HG03469 (cell line): ENCODE measurements around the gene SLC2A1.

Experiments used
- ATAC-seq: cut with Tn5 transposase; IDR thresholded peaks from one replicate; pipeline ENCODE4 v1.9.1; 2021; ENCODE audit warnings: mild to moderate bottlenecking, moderate library complexity, moderate number of reproducible peaks; ENCODE audit not compliant: unreplicated experiment

SLC2A1 gene

DNA sequence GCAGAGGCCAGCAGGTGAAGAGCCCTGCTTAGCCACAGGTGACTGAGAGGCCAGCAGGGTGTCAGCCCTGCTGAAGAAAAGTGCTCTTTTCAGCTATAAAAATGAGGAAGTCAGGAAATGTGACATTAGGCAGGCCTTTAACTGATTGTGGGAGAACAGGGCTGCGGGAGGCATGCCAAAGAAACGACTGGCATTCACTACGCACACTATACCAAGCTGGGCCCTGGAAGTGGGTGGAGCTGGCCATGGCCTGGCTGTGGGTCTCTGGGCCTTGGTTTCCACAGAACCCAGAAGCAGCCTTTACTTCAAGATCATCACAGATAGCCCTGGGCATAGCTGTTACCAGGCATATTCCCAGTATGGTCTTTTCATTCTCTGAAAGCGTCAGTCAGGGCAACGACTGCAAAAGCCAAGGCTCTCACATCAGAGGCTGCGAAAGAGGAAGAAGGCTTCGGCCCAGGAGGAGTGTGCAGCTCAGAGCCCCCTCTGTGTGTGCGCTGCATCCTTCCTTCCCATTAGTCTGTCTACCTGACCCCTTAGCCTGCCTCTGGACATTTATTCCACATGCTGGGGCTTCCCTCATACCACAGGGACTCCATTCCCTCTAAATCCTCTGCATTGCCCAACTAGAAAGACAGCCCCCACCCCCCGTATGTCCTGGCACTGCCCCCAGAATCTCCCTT lies 14.3 kb downstream of the SLC2A1 start:
- ATAC-seq = no peak

DNA sequence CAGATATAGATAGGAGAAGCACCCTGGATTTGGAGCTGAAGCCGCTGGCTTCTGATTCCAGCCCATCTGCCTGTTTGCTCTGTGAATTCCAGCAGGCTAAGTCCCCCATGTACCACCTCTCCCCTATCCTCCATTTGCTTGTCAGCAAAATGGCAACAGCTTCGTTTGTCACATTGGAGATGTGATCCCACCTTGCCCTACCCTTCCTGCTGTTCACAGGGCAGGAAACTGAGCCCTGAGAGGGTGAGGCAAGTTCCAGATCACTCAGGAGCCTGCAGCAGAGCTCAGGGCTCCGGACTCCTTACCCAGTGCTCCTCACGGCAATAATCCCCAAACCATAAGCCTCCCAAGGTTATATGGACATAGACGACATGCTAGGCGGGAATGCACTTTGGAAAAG lies 14.9 kb downstream of the SLC2A1 start:
- ATAC-seq = no peak

DNA sequence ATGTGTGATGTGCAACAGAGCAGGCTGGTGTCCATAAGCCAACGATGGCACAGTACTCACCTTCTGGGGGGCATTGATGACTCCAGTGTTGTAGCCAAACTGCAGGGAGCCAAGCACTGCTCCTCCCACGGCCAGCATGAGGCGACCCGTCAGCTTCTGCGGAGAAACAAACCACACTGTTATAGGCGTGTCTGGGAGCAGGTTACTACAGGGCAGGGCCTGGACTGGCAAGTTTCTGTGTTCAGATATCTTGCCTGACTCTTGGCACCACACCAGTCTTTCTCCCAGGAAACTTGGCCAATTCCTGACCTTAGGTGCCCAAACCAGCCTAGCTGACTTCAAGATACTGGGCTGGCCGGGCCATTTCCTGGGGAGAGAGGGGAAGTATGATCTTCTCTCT lies 15.5 kb downstream of the SLC2A1 start:
- no peak for ATAC-seq

DNA sequence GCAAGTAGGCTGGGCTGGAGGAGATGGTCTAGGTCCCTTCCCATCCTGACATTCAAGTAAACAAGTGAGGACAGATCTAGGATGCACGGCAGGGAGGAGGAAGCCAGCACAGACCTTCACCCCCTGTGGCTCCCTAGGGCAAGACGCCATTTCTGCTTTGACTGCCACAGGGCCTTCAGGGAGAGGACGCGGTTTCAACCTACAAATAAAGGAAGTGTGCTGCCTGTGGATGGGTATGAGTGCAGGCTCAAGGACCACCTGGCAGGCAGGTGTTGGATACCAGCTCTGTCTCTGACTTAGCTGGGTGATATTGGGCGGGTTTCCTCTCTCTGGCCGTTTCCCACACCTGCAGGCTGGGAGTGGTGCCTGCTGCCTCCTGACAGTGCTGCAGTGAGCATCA lies 16.2 kb downstream of the SLC2A1 start:
- ATAC-seq = no peak

DNA sequence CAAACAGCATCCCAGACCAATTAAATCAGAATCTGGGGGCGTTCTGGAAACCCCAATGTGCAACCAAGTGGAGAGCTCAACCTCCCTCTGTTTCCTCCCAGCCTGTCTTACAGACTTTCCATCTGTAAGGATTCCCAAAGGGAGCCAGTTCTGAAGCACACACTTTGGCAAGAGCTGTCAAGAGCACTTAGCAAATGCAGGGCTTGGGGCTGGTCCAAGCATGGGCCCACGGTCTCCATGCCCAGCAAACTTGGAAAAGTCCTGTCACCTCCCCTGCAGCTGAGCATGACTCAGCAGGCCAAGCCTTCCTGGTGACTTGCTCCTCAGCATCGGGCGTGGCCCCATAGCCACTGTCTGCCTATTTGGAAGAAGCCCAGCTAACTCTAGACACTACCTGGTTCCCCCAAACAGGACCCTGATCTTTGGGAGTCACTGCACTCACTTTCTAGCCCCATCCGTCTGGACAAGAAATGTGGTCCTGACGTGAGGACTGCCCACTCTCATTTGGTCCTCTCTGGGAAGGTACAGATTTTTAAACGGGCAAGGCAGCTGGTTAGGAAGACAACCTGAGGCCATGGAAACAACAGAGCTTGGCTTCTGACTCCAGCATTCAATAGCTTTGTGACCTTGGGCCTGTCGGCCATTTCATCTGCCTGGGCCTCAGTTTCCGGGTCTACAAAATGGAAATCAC lies 16.9 kb downstream of the SLC2A1 start:
- ATAC-seq = no peak

DNA sequence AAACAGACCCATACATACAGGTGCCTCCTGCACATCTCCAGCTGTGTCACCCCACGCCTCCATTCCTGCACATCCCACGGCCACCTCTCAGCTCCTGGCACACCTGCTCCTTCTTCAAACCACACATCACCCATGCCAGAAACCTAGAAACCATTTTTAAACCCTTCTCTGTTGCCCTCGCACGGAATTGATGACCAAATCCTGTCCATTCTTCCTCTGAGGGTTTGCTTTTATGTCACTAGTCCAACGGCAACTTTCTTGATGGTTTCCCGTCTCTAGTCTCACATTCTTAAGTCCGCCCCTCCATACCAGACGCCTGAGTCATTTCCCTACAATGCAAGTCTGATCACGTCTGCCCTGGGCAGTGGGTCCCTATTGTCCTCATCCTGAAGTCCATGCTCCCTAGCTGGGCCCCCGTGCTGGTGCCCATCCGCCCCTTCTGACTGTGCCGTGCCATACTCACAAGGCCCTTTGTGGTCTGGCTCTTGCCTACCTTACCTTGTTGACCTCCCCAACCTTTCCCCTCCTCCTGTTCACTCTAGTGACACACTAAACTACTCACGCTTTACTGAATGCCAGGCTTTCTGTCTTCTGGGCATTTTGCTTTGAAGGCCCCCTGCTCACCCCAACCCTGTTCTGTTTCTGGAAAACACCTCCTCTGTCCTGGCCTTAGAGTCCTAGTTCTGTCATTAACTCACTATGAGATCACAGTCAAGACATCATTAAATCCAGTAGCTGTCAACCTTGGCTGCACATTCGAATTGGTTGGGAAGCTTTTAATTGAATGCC lies 17.6 kb downstream of the SLC2A1 start:
- no peak for ATAC-seq

DNA sequence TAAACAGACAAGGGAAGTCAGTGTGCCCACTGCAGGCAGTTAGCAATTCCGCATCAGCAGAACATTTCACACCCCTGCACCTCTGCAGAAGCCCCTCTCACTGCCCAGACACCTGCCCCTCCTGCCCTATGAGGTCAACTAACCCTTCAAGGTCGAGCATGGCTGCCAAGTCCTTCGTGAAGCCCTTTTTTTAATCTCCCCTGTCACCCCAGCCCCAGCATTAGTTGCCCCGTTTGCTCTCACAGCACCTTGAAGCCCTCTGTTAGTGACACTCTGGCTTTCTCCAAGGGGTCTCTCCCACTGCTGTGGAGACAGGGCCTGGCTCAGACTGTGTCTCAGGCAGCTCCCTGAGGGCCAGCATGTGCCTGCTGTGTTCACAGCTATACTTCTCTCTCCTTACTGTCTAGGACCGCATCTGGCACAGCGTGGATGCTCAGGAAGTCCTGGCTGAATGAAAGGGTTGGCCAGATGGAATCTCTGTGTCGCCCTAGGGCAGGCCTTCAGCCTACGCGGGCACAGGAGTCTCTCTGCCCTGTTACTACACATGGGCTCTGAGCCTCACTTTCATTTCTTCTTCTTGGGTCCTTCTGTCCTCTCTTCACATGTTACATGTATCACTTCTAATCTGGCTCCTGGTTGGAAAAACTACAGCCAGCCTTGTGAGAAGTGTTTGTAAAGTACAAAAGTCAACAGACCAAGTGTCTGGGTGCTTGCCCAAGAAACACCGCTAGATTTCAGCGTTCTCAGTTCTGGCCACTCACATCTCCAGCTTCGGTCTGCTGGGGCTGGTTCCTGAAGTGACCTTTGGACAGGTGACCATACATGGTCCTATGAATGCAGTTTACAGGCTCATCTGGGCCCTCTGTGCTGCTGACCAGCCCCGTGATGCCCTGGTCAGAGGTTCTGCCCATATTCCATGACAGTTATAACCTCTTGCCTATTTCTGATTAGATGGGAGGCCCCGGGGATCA lies 19.7 kb downstream of the SLC2A1 start:
- no peak for ATAC-seq

DNA sequence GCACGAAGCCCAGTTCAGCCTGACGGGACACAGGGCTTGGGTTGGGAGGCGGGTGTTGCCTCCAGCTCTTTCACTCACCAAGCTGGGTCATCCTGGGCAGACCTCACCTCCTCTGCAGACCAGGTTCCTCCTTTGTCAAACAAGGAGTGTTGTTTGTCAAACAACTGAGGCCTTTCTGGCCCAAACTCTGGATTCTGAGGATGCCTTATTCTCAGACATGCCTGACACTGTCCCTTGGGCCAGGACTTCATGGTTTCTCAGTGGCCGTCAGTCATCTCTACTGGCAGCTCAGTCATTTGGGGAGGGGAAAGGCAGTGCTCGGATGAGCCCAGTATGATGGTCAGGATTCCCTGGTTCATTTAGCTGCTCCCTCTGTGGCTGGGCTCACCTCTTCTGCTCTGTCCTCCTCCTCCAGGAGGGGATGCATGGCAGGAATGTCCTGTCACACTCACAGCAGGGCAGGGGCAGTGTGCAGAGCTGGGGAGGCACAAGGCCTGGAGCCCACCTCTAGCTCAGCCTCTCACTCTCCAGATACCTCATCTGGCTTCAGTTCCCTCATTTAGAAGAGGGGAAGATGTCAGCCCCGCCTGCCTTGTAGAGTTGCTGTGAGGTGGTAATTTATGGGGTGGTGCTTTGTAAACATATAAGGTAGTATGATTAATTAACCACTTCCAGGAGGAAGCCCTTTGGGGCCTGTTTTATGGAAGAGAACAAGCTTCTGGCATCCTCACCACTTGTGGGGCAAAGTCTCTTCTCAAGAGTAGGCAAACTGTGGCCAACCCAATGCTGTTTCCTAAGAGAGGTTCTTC lies 20.6 kb downstream of the SLC2A1 start:
- no peak for ATAC-seq

DNA sequence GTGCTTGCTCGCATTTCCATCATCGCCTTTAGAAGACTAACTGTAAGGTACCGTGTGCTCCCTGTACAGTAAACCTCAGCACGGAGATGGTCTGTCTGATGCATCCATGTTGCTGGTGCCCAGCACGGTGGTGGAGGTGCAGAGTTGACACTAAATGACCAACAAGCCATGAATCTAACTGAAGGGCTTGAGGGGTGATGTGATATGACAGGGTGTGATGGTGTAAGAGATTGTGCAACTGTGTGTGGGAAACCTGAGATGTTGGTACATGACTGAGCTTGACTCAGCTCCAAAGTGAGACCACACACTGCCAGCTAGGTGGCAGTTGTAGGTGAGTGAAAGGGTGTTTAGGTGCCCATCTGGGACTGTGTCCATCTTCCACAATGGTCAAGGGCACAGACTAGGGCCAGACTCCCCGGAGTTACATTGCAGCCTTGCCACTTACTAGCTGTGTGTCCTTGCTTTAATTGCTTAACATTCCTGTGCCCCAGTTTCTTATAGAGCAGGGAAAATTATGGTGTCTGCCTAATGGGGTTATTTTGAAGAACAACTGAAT lies 21.4 kb downstream of the SLC2A1 start:
- no peak for ATAC-seq

DNA sequence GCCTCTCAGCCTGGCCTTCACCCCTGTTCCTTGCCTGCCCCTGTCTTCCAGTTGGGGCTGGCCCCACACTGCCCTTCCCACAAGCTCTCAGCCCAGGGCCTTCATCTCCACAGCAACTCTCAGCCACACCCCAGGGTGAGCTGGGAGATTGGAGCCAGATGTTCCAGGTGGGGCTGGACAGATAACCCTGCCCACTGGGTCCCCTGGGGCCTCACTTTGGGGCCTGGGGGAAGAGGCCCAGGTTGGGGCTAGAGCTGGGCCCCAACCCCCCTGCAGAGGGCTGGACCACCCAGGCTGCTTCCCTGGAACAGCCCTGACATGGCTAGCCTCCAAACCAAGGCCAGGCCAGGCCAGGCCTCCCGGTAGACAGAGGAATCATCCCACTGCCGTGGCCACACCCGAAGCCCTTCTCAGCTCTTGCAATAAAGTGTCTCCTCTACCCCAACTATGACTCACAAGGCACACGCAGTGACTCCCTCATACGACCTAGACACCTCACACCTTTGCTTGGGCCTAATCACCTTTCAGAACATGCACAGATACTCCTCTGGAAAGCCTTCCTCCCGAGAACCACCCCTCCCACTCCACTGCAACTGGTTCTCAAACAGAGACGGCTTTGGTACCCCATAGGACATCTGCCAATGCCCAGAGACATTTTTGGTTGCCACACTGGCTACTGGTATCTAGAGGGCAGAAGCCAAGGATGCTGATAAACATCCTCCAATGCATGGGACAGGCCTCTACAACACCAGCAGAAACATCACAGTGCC lies 22.2 kb downstream of the SLC2A1 start:
- no peak for ATAC-seq

DNA sequence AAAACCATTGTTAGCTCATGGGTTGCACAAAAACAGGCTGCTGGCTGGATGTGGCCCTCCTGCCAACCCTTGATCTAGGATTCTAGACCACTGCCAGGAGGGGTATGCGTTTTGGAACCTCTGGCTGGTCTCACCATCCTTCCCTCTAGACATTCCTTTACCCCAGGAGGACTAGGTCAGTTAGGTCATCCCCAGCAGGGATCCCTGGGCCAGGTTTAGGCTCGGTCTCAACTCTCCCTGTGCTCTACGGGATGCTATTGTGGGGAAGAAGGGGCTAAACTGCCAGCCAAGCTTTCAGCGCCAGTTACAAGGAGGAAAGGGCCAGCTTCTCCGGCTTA lies 22.7 kb downstream of the SLC2A1 start:
- no peak for ATAC-seq

DNA sequence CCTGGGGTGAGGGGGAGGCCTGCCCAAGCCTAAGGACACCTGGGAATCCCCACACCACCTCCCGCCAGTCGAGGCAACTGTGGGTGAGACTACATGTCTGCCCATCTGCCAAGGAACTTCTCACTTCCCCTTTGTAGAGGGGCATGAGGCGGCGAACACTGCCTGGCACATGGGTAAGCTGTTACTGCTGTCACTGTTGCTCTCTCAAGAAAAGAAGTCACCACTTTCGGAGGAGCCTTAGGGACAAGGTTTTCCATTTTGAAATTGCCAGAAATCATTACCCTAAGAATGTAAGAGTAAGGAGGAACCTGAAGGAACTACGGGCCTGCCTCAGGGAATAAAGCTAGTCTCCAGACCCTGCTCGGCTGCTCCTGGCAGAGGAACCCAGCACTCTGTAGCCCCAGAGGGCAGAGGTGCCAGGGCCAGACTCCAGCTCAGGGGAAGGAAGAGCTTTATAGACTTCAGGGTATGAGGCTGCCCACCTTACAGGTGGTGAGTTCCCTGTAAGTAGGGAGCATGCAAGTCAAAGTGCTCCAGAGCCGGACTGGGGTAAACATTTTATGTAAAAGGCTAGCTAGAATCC lies 23.3 kb downstream of the SLC2A1 start:
- ATAC-seq = no peak

DNA sequence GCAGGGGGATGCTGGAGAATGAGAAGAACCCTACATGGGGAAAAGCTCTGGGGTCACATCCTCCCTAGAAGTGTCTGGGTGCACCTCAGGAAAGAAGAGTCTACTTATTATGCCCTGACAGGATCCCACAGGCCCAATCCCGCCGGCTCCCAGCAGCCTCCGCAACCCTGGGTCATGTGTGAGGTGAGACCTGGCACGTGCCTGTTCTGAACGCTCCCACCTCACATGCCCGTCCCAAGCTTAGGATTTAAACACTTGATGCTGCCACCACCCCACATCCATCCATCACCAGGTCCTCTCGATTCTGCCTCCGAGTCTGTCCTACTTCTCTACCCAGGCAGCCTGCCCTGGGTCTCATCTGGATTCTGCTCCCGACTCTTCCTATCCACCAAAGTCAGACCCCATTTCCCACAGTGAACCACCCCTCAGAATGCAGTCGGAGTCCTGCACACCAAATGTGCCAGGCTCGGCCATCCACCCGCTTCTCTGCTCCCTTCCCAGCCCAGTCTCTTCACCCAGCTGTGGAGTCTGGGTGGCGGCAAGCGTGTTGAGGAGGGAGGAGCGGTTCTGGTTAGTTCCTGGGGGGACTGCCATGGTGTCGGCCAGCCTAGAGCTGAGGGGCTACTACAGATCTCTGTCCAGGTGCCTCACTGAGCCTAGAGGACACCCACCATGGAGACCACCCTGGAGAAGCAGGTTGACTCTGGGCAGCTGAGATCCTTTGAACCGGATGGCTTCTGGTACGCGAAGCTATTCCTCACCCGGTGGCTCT lies 23.9 kb downstream of the SLC2A1 start:
- no peak for ATAC-seq

DNA sequence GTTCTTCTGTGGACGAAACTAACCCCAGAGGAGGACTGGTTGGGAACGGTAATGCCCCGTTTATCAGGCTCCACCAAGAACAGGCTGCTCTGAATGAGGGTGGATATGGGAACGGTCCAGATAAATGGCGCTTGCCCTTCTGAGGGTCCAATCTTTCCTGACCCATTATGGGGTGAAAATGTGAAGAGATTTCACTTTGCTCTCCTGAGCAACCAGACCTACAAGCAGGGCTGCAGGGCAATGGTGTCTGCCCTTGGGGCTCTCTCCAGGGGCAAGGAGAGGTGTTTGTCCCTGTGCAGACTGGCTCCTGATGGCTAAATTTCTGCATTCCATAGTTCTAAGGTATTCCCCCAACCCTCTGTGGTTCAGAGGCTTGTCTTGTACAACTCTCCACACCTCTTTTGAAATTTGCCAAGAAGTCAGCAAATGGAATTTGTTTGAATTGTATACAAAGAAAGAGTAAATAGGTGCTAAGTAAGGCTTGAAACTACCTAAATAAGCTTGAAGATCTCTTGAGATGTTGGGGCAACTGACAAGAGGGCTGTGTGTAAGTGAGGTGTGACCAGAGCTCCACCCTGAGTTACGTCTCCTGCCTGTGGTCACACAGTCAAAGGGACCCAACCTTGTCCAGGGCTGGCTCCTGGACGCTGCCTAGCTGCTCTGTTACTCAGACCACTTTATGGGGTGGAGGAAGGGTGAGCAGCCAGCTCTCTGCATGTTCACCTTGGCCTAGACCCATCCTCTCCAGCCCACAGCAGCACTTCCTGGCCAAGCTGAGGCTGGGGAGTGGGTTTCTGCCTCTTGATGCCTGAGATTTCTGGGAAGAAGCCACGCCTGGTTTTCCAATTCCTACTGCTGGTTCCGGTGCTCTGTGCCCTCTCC lies 24.8 kb downstream of the SLC2A1 start:
- no peak for ATAC-seq

DNA sequence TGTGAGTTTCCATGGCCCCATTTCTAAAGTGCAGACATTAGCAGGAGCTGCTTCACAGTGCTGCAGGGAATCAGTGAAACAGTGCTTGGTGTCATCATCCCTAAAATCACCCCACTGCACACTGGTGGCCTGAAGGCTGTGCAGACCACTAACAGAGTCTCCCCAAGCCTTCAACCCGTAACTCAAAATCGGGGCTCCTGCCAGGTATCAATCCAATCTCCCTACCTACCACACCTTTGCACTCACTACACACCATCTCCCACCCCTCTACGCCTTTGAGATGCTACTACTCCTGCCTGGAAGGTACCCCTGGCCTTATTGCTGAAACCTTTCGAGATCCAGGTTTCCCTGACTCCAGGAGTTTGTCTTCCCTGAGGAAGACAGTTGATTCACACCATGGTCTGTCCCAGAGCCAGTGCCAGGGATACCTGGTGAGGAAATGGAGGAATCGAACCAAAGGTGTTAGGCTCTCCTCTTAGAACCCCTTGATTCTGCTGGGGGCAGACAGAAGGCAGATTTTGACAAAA lies 25.5 kb downstream of the SLC2A1 start:
- ATAC-seq = no peak

DNA sequence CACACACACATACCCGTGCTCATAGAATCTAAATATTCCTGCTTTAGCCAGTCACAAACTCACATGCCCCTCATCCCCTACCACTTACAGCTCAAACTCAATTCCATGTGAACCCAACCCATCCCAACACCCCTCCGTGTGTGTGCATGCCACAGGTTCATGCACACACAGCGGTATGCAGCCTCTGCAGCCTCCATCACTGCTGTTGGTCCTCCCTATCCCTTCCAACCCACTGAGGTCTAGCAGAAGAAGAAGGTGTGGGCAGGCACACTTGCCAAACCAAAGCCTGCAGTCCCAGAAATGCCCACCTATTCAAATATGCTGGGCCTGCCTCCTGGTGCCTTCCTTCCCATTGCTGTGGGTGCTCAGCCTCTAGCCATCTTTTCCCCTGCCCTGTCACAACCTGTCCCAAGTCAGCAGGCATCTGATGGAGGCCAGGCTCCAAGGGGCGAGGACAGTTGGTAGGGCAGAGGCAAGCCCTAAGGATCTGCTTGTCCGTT lies 26.2 kb downstream of the SLC2A1 start:
- ATAC-seq = no peak
